ENCODE measurements around the gene CXCL3. TPM values are rescaled to one million over a fixed set of nuclear protein-coding genes. Genes with fewer than 3 reads are reported as not detected.

CXCL3 gene
- total RNA-seq, 1 experiment from 2014 or later: 1.9 TPM

- Histone ChIP-seq H3K9ac (ENCODE audit: low read length) (no peak overlapping the region), H3K36me3 (ENCODE audit: control insufficient read depth in 1 of 2, insufficient read depth in 2 of 2, low read length in 2 of 2) (no peaks in the 10 kb centered on the region), H3K4me3 (replicated peaks in 1 of 2; ENCODE audit: low read depth in 1 of 2, low read length in 2 of 2) (no peak overlapping the region), H3K79me2 (ENCODE audit: insufficient read depth, low read length) (no peaks in the 10 kb centered on the region), H3K27me3 (ENCODE audit: insufficient read depth, low read length) (no peaks in the 10 kb centered on the region), H4K20me1 (ENCODE audit: insufficient read depth) (no peaks in the 10 kb centered on the region), H3K4me1 (ENCODE audit: control insufficient read depth in 1 of 2, insufficient read depth in 2 of 2, low read length in 2 of 2) (no peaks in the 10 kb centered on the region), H3K9me2 (ENCODE audit: insufficient read depth) (no peaks in the 10 kb centered on the region), H3K27ac (ENCODE audit: low read depth, low read length) (no peak overlapping the region), H3K4me2 (ENCODE audit: low read length) (no peak overlapping the region), H2AFZ (ENCODE audit: low read depth, low read length, poor library complexity, severe bottlenecking) (no peak overlapping the region), H3K9me3 (ENCODE audit: control insufficient read depth in 1 of 2, insufficient read depth in 1 of 2, low read depth in 1 of 2, low read length in 2 of 2) (no peaks in the 10 kb centered on the region)
- POLR2A ChIA-PET: no interaction called here
- DNase-seq (ENCODE audit: low read depth, low spot score) (no peak), ATAC-seq (no peak)
- TF ChIP-seq JUND (IDR thresholded peaks at IDR 0.05): no peak
- no peak for TF ChIP-seq REST (IDR thresholded peaks at IDR 0.05; ENCODE audit: low read depth)
- no peak for TF ChIP-seq MAX (IDR thresholded peaks at IDR 0.05)
- no peak for TF ChIP-seq SRF (IDR thresholded peaks at IDR 0.05; ENCODE audit: low read depth)
- TF ChIP-seq FOSL1 (IDR thresholded peaks at IDR 0.05; ENCODE audit: low read depth): no peak
- no peak for TF ChIP-seq CEBPB (IDR thresholded peaks at IDR 0.05; ENCODE audit: low read depth)
- no peak for TF ChIP-seq TCF7L2 (IDR thresholded peaks at IDR 0.05; ENCODE audit: borderline replicate concordance, extremely low read depth, insufficient read depth, insufficient read length)
- no peak for TF ChIP-seq ZNF274 (IDR thresholded peaks at IDR 0.05; ENCODE audit: low read depth, low read length)
- no peak for TF ChIP-seq POLR2A (IDR thresholded peaks at IDR 0.05; ENCODE audit: borderline replicate concordance, extremely low read depth, insufficient read depth, insufficient read length)
- no peak for TF ChIP-seq SIN3A (IDR thresholded peaks at IDR 0.05; ENCODE audit: low read depth)
- TF ChIP-seq SP1 (IDR thresholded peaks at IDR 0.05; ENCODE audit: low read depth): no peak
- TF ChIP-seq EZH2 (IDR thresholded peaks at IDR 0.05): no peak
- no peak for TF ChIP-seq ATF3 (IDR thresholded peaks at IDR 0.05)
- no peak for TF ChIP-seq CTCF (IDR thresholded peaks at IDR 0.05 in 2 of 3, conservative IDR thresholded peaks at IDR 0.05 in 1 of 3; ENCODE audit: borderline replicate concordance in 1 of 3, insufficient read depth in 1 of 3, low read depth in 2 of 3, low read length in 2 of 3)
- intact Hi-C loops (cut with micrococcal nuclease): no loop called here
- RAD21 ChIA-PET (ENCODE audit: low non-redundant PET in 1 of 2, low total read pairs in 2 of 2, uncharacterized antibody in 2 of 2, unreplicated experiment in 2 of 2): no interaction called here
- BruUV-seq (replicated peaks): no TSS peak
- CTCF ChIA-PET: no interaction called here
These were observed 49.5 kb downstream of the CXCL3 start for GRCh38 chr4:73989031-73989430.

Measured in HCT116 (cell line).